ENCODE measurements around the gene AREL1. TPM values are rescaled to one million over a fixed set of nuclear protein-coding genes. Genes with fewer than 3 reads are reported as not detected.

AREL1 gene
- total and polyA plus RNA-seq, 2 donors (not counting 3 experiments of a cell fraction or from before 2014, with no cell fraction given), result 46.4 to 67.2 TPM

DNA sequence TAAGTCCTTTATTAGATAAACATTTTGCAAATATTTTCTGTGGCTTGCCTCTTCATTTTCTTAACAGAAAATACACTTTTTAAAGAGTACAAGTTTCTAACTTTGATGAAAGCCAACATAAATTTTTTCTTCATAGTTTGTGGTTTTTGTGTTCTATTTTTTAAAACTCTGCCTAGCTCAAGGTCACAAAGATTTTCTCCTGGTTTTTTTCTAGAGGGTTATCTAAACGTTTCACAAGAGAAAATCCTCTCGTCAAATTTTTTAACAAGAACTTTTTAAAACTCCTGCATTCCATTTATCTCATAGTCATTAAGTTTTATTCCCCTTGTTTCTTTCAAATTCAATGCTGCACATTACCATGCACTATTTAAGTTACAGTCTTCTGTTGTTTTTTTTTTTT lies 8.2 kb downstream of the AREL1 start:
- ChIA-PET CTCF (interaction anchor here (0.5 to 3.7 kb wide), 3 partner anchors 9 to 95 kb away, joined by 3 to 17 read pairs (median 3); no protein-coding TSS in a partner anchor), POLR2A (no interaction called here)
- no TSS peak for BruUV-seq (replicated peaks)
- DNase-seq (ENCODE audit: low read depth, low spot score) (no peak), FAIRE-seq (no peak)
- intact Hi-C loops (cut with micrococcal nuclease), result no loop called here
- Histone ChIP-seq H3K4me3 (replicated peaks in 1 of 3; ENCODE audit: insufficient read depth in 1 of 3, low read depth in 1 of 3, low read length in 3 of 3) (no peak overlapping the region), H3K79me2 (ENCODE audit: control insufficient read depth, insufficient read depth, low read length) (peaks cover 88% of the 10 kb centered on the region), H3K27ac (ENCODE audit: insufficient read depth, low read depth, low read length) (no peak overlapping the region), H3K4me1 (ENCODE audit: control insufficient read depth, extremely low read depth, insufficient read depth, low read length) (no peaks in the 10 kb centered on the region), H3K36me3 (ENCODE audit: control insufficient read depth in 2 of 2, extremely low read depth in 1 of 2, insufficient read depth in 2 of 2, low read length in 2 of 2) (peaks cover 0 to 2% of the 10 kb centered on the region in 2 experiments), H4K20me1 (replicated peaks; ENCODE audit: control insufficient read depth, extremely low read depth, insufficient read depth, low read length) (peaks cover under 1% of the 10 kb centered on the region), H3K9me3 (replicated peaks; ENCODE audit: control insufficient read depth, insufficient read depth, low read length) (no peaks in the 10 kb centered on the region), H3K4me2 (ENCODE audit: insufficient read depth, low read length) (no peak overlapping the region), H3K9ac (replicated peaks; ENCODE audit: extremely low read depth, insufficient read depth, low read length) (no peak overlapping the region), H3K9me1 (replicated peaks; ENCODE audit: control insufficient read depth, extremely low read depth, insufficient read depth, low read length) (no peaks in the 10 kb centered on the region), H3K27me3 (ENCODE audit: control insufficient read depth in 2 of 2, insufficient read depth in 2 of 2, low read length in 2 of 2) (no peaks in the 10 kb centered on the region), H2AFZ (ENCODE audit: low read depth, low read length) (no peak overlapping the region)
- no peak for TF ChIP-seq MAX (IDR thresholded peaks at IDR 0.05; ENCODE audit: insufficient read depth, insufficient read length)
- TF ChIP-seq FOS (IDR thresholded peaks at IDR 0.05; ENCODE audit: borderline replicate concordance, insufficient read depth, low read length), result no peak
- TF ChIP-seq GATA2 (IDR thresholded peaks at IDR 0.05; ENCODE audit: insufficient read depth, insufficient read length, low read depth, low read length), result no peak
- no peak for TF ChIP-seq POLR2AphosphoS5 (IDR thresholded peaks at IDR 0.05; ENCODE audit: insufficient read depth, low read depth, low read length)
- no peak for TF ChIP-seq EZH2 (IDR thresholded peaks at IDR 0.05; ENCODE audit: borderline replicate concordance, low read depth, low read length, severe bottlenecking)
- TF ChIP-seq, protein P1, sequence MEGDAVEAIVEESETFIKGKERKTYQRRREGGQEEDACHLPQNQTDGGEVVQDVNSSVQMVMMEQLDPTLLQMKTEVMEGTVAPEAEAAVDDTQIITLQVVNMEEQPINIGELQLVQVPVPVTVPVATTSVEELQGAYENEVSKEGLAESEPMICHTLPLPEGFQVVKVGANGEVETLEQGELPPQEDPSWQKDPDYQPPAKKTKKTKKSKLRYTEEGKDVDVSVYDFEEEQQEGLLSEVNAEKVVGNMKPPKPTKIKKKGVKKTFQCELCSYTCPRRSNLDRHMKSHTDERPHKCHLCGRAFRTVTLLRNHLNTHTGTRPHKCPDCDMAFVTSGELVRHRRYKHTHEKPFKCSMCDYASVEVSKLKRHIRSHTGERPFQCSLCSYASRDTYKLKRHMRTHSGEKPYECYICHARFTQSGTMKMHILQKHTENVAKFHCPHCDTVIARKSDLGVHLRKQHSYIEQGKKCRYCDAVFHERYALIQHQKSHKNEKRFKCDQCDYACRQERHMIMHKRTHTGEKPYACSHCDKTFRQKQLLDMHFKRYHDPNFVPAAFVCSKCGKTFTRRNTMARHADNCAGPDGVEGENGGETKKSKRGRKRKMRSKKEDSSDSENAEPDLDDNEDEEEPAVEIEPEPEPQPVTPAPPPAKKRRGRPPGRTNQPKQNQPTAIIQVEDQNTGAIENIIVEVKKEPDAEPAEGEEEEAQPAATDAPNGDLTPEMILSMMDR (IDR thresholded peaks at IDR 0.05; ENCODE audit: extremely low read depth in 1 of 2, insufficient read depth in 1 of 2, low read depth in 1 of 2, low read length in 2 of 2), result no peak
- no peak for TF ChIP-seq POLR2A (IDR thresholded peaks at IDR 0.05; ENCODE audit: low read depth, low read length)
- no peak for TF ChIP-seq MYC (IDR thresholded peaks at IDR 0.05; ENCODE audit: low read depth, low read length)
- TF ChIP-seq JUN (IDR thresholded peaks at IDR 0.05; ENCODE audit: borderline replicate concordance, insufficient read depth, insufficient read length, low read depth), result no peak
- dilution Hi-C loops (cut with MboI; ENCODE audit: extremely low pct_ligation_motif_present, low sequenced_read_pairs), result no loop called here
